MCF 10A (cell line): ENCODE results near the gene ATP1B3. TPM values are rescaled to one million over a fixed set of nuclear protein-coding genes. Genes with fewer than 3 reads are reported as not detected.

Experiments
- BruUV-seq: library from RNA; stranded (reverse); fragments of 400-500 nt; replicated peaks from 2 replicates; lab custom pipeline; 2021; lab: Mats Ljungman, UMichigan
- CTCF ChIA-PET: fragments of 300-600 bp; sonication (Branson Sonifier 250); formaldehyde crosslinking; extraction: SDS; loops from one replicate; lab custom pipeline; 2021; ENCODE audit warnings: antibody characterized with exemption, inconsistent platforms; lab: Yijun Ruan, JAX
- POLR2A ChIA-PET: fragments of 300-600, 350-650 bp; sonication (Branson Sonifier 250); formaldehyde crosslinking; extraction: SDS; loops from one replicate; lab custom pipeline; 2020; ENCODE audit warnings: antibody characterized with exemption, inconsistent platforms; lab: Yijun Ruan, JAX
- DNase-seq: peaks from one replicate; pipeline ENCODE4 v3.0.0-alpha.2; 2018; ENCODE audit not compliant: unreplicated experiment
- H3K27ac Mint-ChIP-seq: one replicate; pipeline ENCODE4 v1.8.0; 2022; ENCODE audit warnings: mild to moderate bottlenecking, low read depth, mixed read lengths; ENCODE audit not compliant: unreplicated experiment
- H3K27me3 Mint-ChIP-seq: one replicate; pipeline ENCODE4 v1.8.0; 2022; ENCODE audit warnings: mixed read lengths; ENCODE audit not compliant: insufficient read depth, unreplicated experiment
- H3K36me3 Mint-ChIP-seq: one replicate; pipeline ENCODE4 v1.8.0; 2022; ENCODE audit warnings: mild to moderate bottlenecking, moderate library complexity, mixed read lengths; ENCODE audit not compliant: insufficient read depth, unreplicated experiment
- H3K4me1 Mint-ChIP-seq: one replicate; pipeline ENCODE4 v1.8.0; 2022; ENCODE audit warnings: mixed read lengths; ENCODE audit not compliant: insufficient read depth, unreplicated experiment
- H3K4me3 Mint-ChIP-seq: one replicate; pipeline ENCODE4 v1.8.0; 2022; ENCODE audit warnings: mild to moderate bottlenecking, moderate library complexity, mixed read lengths; ENCODE audit not compliant: unreplicated experiment
- H3K9me3 Mint-ChIP-seq: one replicate; pipeline ENCODE4 v1.8.0; 2022; ENCODE audit warnings: mixed read lengths; ENCODE audit not compliant: unreplicated experiment
- CTCF ChIP-seq: fragments of 200-600 bp; IDR thresholded peaks from one replicate; pipeline ENCODE4 v1.8.0; 2022; ENCODE audit warnings: antibody characterized with exemption, mild to moderate bottlenecking; ENCODE audit not compliant: unreplicated experiment
- intact Hi-C: fragments of 100-400 bp; cut with micrococcal nuclease; formaldehyde crosslinking; loops from 2 replicates; pipeline ENCODE4 v1.14.1; 2022
- total RNA-seq: library from RNA; stranded (reverse); gene quantifications from 2 replicates; pipeline ENCODE4 v1.2.3, GENCODE V29; 2022

Gene ATP1B3
- total RNA-seq, 1 experiment from 2014 or later: 99.9 TPM

GRCh38 chr3:141959589-141960554 is 83.4 kb downstream of the ATP1B3 start:
- peaks cover 12% of the 10 kb centered on the region for H3K4me1 Mint-ChIP-seq
- H3K36me3 Mint-ChIP-seq: peaks cover 37% of the 10 kb centered on the region
- BruUV-seq: no TSS peak
- intact Hi-C loops: loop anchor here (1.0 to 5.0 kb wide), 2 partner anchors 67 to 167 kb away; no protein-coding TSS in a partner anchor
- TF ChIP-seq CTCF: no peak
- ChIA-PET CTCF (interaction anchor here (0.6 to 1.1 kb wide), 4 partner anchors 95 to 383 kb away, joined by 3 to 6 read pairs (median 4); no protein-coding TSS in a partner anchor), POLR2A (interaction anchor here (0.7 to 1.5 kb wide), 11 partner anchors 9 to 82 kb away, joined by 3 to 6 read pairs (median 4); no protein-coding TSS in a partner anchor)
- H3K27ac Mint-ChIP-seq: peak overlapping the region; percentile 87
- H3K27me3 Mint-ChIP-seq: no peaks in the 10 kb centered on the region
- DNase-seq: peak; percentile 76
- H3K4me3 Mint-ChIP-seq: peak overlapping the region; percentile 10
- H3K9me3 Mint-ChIP-seq: no peaks in the 10 kb centered on the region

- BruUV-seq: no TSS peak
These were observed 84.3 kb downstream of the ATP1B3 start for GRCh38 chr3:141960731-141961130.

GRCh38 chr3:141963301-141963700 is 86.9 kb downstream of the ATP1B3 start:
- no peaks in the 10 kb centered on the region for H3K27me3 Mint-ChIP-seq
- H3K4me3 Mint-ChIP-seq: no peak overlapping the region
- no peak for TF ChIP-seq CTCF
- no peaks in the 10 kb centered on the region for H3K9me3 Mint-ChIP-seq
- peaks cover 31% of the 10 kb centered on the region for H3K36me3 Mint-ChIP-seq
- intact Hi-C loops: loop anchor here (5.0 kb wide), 1 partner anchor 164 kb away; no protein-coding TSS in a partner anchor
- CTCF ChIA-PET: interaction anchor here (0.9 to 1.2 kb wide), 4 partner anchors 9 to 316 kb away, joined by 3 to 5 read pairs (median 4); no protein-coding TSS in a partner anchor
- DNase-seq: no peak
- POLR2A ChIA-PET: no interaction called here
- BruUV-seq: no TSS peak
- peaks cover 12% of the 10 kb centered on the region for H3K4me1 Mint-ChIP-seq
- no peak overlapping the region for H3K27ac Mint-ChIP-seq

More at GRCh38 chr3:141960731-141961130, 84.3 kb downstream of the ATP1B3 start:
- TF ChIP-seq CTCF: no peak
- Mint-ChIP-seq H3K4me3 (no peak overlapping the region), H3K27ac (peak overlapping the region; percentile 87), H3K4me1 (peaks cover 12% of the 10 kb centered on the region), H3K36me3 (peaks cover 32% of the 10 kb centered on the region), H3K9me3 (no peaks in the 10 kb centered on the region), H3K27me3 (no peaks in the 10 kb centered on the region)
- ChIA-PET POLR2A (interaction anchor here (0.7 to 1.5 kb wide), 10 partner anchors 10 to 387 kb away, joined by 3 to 5 read pairs (median 4); no protein-coding TSS in a partner anchor), CTCF (interaction anchor here (0.6 to 1.1 kb wide), 3 partner anchors 311 to 439 kb away, joined by 3 to 6 read pairs (median 5); no protein-coding TSS in a partner anchor)
- intact Hi-C loops: loop anchor here (1.0 to 5.0 kb wide), 2 partner anchors 67 to 167 kb away; no protein-coding TSS in a partner anchor
- DNase-seq: peak; percentile 62

- Mint-ChIP-seq H3K9me3 (no peaks in the 10 kb centered on the region), H3K27ac (no peak overlapping the region), H3K36me3 (peaks cover 33% of the 10 kb centered on the region), H3K4me1 (no peaks in the 10 kb centered on the region), H3K27me3 (no peaks in the 10 kb centered on the region), H3K4me3 (no peak overlapping the region)
- POLR2A ChIA-PET: interaction anchor here (0.8 kb wide), 1 partner anchor 12 kb away, joined by 5 read pairs; no protein-coding TSS in a partner anchor
- DNase-seq: no peak
- no peak for TF ChIP-seq CTCF
- no TSS peak for BruUV-seq
- CTCF ChIA-PET: no interaction called here
- intact Hi-C loops: no loop called here
These were observed 89.0 kb downstream of the ATP1B3 start for GRCh38 chr3:141965471-141965870.
